Measurements from ENCODE around the gene SYT9.

DNA sequence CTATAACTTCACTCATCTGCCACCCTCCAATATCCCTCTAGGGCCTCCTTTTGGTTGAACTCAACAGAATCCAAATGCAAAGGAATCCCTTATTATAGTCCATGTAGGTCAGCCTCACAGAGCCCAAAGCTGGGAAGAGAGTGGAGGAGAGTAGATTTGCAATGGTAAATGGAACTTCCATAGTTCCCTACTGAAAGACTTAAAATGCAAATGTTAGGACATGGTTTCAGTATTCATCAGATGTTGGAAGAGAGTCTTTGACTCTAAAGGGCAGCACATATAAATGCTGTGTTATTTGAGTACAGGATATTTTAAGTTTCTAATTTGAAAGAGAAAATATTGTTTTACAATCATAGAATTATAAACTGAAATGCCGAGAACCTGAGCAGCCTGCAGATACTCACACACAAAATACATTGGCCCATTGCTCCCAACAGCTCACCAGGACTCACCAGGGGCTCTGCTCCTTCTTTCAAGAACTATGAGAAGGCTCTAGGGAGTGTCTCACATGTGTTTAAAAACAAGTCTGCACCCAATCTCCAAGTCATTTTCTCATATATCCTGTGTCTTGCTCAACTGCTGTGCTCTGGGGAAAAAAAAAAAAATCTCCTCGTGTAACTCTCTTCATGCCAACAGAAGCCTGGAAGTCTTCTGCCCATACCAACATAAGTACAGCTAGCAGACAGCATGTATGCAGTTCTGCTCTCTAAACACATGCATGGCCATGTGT is 39.6 kb downstream of the SYT9 start:
- no peak for TF ChIP-seq EP300 (IDR thresholded peaks at IDR 0.05)
- TF ChIP-seq, protein P1, sequence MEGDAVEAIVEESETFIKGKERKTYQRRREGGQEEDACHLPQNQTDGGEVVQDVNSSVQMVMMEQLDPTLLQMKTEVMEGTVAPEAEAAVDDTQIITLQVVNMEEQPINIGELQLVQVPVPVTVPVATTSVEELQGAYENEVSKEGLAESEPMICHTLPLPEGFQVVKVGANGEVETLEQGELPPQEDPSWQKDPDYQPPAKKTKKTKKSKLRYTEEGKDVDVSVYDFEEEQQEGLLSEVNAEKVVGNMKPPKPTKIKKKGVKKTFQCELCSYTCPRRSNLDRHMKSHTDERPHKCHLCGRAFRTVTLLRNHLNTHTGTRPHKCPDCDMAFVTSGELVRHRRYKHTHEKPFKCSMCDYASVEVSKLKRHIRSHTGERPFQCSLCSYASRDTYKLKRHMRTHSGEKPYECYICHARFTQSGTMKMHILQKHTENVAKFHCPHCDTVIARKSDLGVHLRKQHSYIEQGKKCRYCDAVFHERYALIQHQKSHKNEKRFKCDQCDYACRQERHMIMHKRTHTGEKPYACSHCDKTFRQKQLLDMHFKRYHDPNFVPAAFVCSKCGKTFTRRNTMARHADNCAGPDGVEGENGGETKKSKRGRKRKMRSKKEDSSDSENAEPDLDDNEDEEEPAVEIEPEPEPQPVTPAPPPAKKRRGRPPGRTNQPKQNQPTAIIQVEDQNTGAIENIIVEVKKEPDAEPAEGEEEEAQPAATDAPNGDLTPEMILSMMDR (IDR thresholded peaks at IDR 0.05) = no peak
